Vagina (tissue), 2 donors: ENCODE results near the gene TMEM131L. TPM values are rescaled to one million over a fixed set of nuclear protein-coding genes. Genes with fewer than 3 reads are reported as not detected.

Experiments used
- DNase-seq, 2 donors: peaks; one replicate each; pipeline ENCODE4 v3.0.0-alpha.2; 2017; ENCODE audit errors: extremely low spot score in 2 of 2
- H3K27ac ChIP-seq: fragments of 200-600 bp; sonication (generic); one replicate; pipeline ENCODE4 v1.5.1; 2019
- H3K27me3 ChIP-seq: fragments of 200-600 bp; sonication (generic); one replicate; pipeline ENCODE4 v1.5.1; 2019
- H3K36me3 ChIP-seq, 2 donors: fragments of 200-600 bp; sonication (generic); one replicate each; pipeline ENCODE4 v1.5.1; 2017 to 2019
- H3K4me1 ChIP-seq: fragments of 200-600 bp; sonication (generic); one replicate; pipeline ENCODE4 v1.5.1; 2019
- H3K4me3 ChIP-seq, 2 donors: fragments of 200-600 bp; sonication (generic); 1 replicate in 1 of 2; 2 replicates in 1 of 2; pipeline ENCODE4 v1.5.1; 2016 to 2019
- H3K9me3 ChIP-seq: fragments of 200-600 bp; sonication (generic); one replicate; pipeline ENCODE4 v1.5.1; 2019
- POLR2A ChIP-seq, 2 donors: fragments of 450-650 bp; IDR thresholded peaks; one replicate each; pipeline ENCODE4 v1.6.1; 2017; ENCODE audit warnings: antibody characterized with exemption in 2 of 2, mild to moderate bottlenecking in 2 of 2, moderate library complexity in 2 of 2
- POLR2AphosphoS5 ChIP-seq, 2 donors: sonication (generic); formaldehyde crosslinking; IDR thresholded peaks; one replicate each; pipeline ENCODE4 v1.9.0; 2017; ENCODE audit warnings: antibody characterized with exemption in 2 of 2, mild to moderate bottlenecking in 2 of 2, low read depth in 1 of 2; ENCODE audit not compliant: insufficient read depth in 1 of 2
- intact Hi-C: fragments of 100-400 bp; cut with DNase I; formaldehyde crosslinking; loops from one replicate; pipeline ENCODE4 v1.15.1; 2023
- total RNA-seq: library from RNA; depleted of rRNA; stranded (reverse); fragments of >200 nt; gene quantifications from one replicate; pipeline ENCODE4 v1.2.3, GENCODE V29; 2016
- TF ChIP-seq, protein P1 (sequence below), 3 experiments: fragments of 450-650 bp in 2 of 3; fragments of 200-600 bp in 1 of 3; sonication (generic) in 1 of 3; IDR thresholded peaks; one replicate each; pipeline ENCODE4 v1.5.1; 2017 to 2019; ENCODE audit warnings: antibody characterized with exemption in 3 of 3, mild to moderate bottlenecking in 2 of 3, moderate library complexity in 2 of 3

Gene TMEM131L
- total RNA-seq, 1 donor from 2014 or later, result 17.7 TPM

DNA sequence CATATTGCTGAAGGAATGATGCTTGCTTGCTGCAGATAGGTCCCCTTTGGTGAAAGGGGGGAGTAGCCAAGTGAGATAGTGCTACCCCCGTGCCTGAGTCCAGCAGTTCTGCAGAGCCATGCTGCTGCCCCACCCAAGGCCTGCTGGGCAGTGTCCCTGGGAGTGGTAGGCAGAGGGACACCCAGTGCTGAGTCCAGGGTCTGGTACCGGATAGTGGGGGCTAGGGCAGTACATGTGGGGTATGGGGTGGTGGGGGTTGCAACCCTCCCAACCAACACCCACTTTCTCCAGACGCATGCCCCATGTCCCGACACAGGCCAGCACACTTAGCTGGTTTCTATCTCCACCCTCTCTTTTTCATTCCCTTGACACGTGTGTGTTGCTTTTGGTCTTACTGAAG, 155.9 kb downstream of the TMEM131L start:
- TF ChIP-seq POLR2AphosphoS5 (IDR thresholded peaks at IDR 0.05; ENCODE audit: insufficient read depth in 1 of 2, low read depth in 1 of 2) (no peak), POLR2A (IDR thresholded peaks at IDR 0.05) (no peak)
- TF ChIP-seq, protein P1, sequence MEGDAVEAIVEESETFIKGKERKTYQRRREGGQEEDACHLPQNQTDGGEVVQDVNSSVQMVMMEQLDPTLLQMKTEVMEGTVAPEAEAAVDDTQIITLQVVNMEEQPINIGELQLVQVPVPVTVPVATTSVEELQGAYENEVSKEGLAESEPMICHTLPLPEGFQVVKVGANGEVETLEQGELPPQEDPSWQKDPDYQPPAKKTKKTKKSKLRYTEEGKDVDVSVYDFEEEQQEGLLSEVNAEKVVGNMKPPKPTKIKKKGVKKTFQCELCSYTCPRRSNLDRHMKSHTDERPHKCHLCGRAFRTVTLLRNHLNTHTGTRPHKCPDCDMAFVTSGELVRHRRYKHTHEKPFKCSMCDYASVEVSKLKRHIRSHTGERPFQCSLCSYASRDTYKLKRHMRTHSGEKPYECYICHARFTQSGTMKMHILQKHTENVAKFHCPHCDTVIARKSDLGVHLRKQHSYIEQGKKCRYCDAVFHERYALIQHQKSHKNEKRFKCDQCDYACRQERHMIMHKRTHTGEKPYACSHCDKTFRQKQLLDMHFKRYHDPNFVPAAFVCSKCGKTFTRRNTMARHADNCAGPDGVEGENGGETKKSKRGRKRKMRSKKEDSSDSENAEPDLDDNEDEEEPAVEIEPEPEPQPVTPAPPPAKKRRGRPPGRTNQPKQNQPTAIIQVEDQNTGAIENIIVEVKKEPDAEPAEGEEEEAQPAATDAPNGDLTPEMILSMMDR (IDR thresholded peaks at IDR 0.05), result no peak
- Histone ChIP-seq H3K36me3 (peaks cover 0 to 34% of the 10 kb centered on the region in 2 donors), H3K27me3 (no peaks in the 10 kb centered on the region), H3K9me3 (no peaks in the 10 kb centered on the region), H3K4me3 (no peak overlapping the region), H3K27ac (no peak overlapping the region), H3K4me1 (no peaks in the 10 kb centered on the region)
- intact Hi-C loops, result no loop called here
- DNase-seq, result no peak

DNA sequence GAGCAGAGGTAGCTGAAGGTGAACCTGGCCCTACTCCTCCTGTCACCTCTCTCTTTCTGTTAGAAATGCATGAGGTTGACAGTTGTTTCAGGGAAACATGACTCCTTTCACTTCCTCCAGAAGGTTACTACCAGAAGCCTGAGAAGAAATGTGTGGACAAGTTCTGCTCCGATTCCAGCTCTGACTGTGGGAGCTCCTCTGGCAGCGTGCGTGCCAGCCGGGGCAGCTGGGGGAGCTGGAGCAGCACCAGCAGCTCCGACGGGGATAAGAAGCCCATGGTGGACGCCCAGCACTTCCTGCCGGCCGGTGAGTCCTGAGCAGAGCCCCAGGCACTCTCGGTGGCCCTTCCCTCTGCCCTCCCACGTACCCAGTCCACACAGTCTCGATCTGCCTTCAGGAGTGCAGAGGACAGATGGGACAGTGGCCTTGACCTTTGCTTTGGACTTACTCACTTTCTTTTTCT, 156.6 kb downstream of the TMEM131L start:
- Histone ChIP-seq H3K4me3 (no peak overlapping the region), H3K27ac (no peak overlapping the region), H3K27me3 (no peaks in the 10 kb centered on the region), H3K4me1 (no peaks in the 10 kb centered on the region), H3K9me3 (no peaks in the 10 kb centered on the region), H3K36me3 (peaks cover 0 to 42% of the 10 kb centered on the region in 2 donors)
- no peak for DNase-seq
- intact Hi-C loops, result no loop called here
- TF ChIP-seq POLR2A (IDR thresholded peaks at IDR 0.05) (no peak), POLR2AphosphoS5 (IDR thresholded peaks at IDR 0.05; ENCODE audit: insufficient read depth in 1 of 2, low read depth in 1 of 2) (no peak)
- TF ChIP-seq, protein P1 (IDR thresholded peaks at IDR 0.05), result no peak

DNA sequence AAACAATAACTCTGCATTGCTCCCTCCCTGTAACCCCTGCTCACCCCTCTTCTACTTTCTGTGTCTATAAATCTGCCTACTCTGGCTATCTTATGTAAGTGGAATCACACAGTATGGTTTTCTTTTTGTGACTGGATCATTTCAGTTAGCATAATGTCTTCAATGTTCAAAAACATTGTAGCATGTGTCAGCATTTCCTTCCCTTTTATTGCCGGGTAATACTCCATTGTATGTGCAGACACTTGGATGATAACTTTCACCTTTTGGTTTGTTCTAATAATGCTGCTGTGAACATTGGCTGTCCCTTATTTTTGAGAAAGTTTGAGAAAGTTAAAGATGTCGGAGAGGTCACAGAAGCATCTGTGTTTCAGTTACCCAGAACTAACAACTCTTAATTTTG, 157.3 kb downstream of the TMEM131L start:
- Histone ChIP-seq H3K27ac (no peak overlapping the region), H3K4me1 (no peaks in the 10 kb centered on the region), H3K4me3 (no peak overlapping the region), H3K9me3 (no peaks in the 10 kb centered on the region), H3K27me3 (no peaks in the 10 kb centered on the region), H3K36me3 (peaks cover 0 to 48% of the 10 kb centered on the region in 2 donors)
- intact Hi-C loops, result no loop called here
- DNase-seq, result no peak
- TF ChIP-seq, protein P1 (IDR thresholded peaks at IDR 0.05), result no peak
- TF ChIP-seq POLR2A (IDR thresholded peaks at IDR 0.05) (no peak), POLR2AphosphoS5 (IDR thresholded peaks at IDR 0.05; ENCODE audit: insufficient read depth in 1 of 2, low read depth in 1 of 2) (no peak)

DNA sequence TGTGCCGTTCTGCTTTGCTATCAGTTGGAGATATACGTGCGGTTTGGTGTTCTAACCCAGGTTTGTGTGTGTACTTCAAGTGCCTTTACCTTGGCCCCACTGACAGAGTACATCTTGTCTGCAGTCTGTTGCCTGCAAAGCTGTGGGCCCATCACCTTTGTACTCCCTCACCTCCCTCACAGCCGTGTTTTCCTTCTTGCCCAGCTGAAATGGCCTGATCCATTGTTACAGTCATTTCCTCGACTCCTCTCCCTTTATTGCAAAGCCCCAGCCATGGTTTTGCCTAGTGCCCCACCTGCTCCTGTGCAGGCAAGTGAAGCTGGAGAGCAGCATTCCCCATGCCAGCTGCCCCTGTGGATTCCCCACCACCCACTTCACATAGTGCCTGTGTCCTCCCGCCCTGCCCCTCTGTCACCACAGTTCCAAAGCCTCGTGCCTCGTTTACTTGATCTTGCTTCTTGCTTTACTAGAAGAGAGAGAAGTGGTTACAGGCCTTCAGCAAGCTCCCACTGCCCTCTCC, 162.7 kb downstream of the TMEM131L start:
- Histone ChIP-seq H3K4me1 (no peaks in the 10 kb centered on the region), H3K36me3 (peaks cover 0 to 69% of the 10 kb centered on the region in 2 donors), H3K9me3 (no peaks in the 10 kb centered on the region), H3K27ac (no peak overlapping the region), H3K27me3 (no peaks in the 10 kb centered on the region), H3K4me3 (no peak overlapping the region)
- intact Hi-C loops, result no loop called here
- TF ChIP-seq POLR2A (IDR thresholded peaks at IDR 0.05) (no peak), POLR2AphosphoS5 (IDR thresholded peaks at IDR 0.05; ENCODE audit: insufficient read depth in 1 of 2, low read depth in 1 of 2) (no peak)
- TF ChIP-seq, protein P1 (IDR thresholded peaks at IDR 0.05), result no peak
- no peak for DNase-seq

DNA sequence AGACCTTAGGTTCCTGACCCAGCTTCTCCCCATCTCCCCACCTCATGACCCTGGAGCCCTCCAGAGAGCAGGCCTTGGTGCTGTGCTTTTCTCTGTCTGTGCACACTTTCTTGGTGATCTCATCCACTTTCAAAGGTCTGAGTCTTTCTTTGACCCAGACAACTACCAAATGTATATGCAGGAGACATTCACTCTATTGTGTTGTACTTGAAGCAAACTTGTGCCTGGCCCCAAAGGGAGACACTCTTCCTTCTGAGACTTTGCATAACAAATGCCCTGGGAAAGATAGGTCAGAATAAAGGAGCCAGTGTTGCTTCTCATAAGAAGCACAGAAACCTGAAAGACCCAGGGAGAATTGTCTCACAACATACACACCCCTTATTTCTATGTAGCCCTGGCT, 163.6 kb downstream of the TMEM131L start:
- Histone ChIP-seq H3K4me1 (no peaks in the 10 kb centered on the region), H3K36me3 (peaks cover 0 to 75% of the 10 kb centered on the region in 2 donors), H3K4me3 (no peak overlapping the region), H3K9me3 (no peaks in the 10 kb centered on the region), H3K27me3 (no peaks in the 10 kb centered on the region), H3K27ac (no peak overlapping the region)
- intact Hi-C loops, result no loop called here
- TF ChIP-seq POLR2AphosphoS5 (IDR thresholded peaks at IDR 0.05; ENCODE audit: insufficient read depth in 1 of 2, low read depth in 1 of 2) (no peak), POLR2A (IDR thresholded peaks at IDR 0.05) (no peak)
- TF ChIP-seq, protein P1 (IDR thresholded peaks at IDR 0.05), result no peak
- no peak for DNase-seq
